WTC11 (cell line): ENCODE measurements around the gene INHBB. TPM values are rescaled to one million over a fixed set of nuclear protein-coding genes. Genes with fewer than 3 reads are reported as not detected.

Source experiments
- ATAC-seq: fragments of 200-7000 bp; cut with Tn5 transposase; 2 replicates; pipeline ENCODE4 v1.10.0; 2021; ENCODE audit warnings: mild to moderate bottlenecking, moderate library complexity
- CTCF ChIA-PET: fragments of 300-600 bp; sonication (Branson Sonifier 250); formaldehyde crosslinking; loops from one replicate; lab custom pipeline; 2021; ENCODE audit warnings: antibody characterized with exemption; lab: Charles Lee
- POLR2A ChIA-PET: fragments of 350-600 bp; sonication (Branson Sonifier 250); formaldehyde crosslinking; loops from one replicate; lab custom pipeline; 2021; ENCODE audit warnings: antibody characterized with exemption; lab: Charles Lee
- DNase-seq: peaks from one replicate; pipeline ENCODE4 v3.0.0; 2021; ENCODE audit warnings: low spot score
- H3K27ac Mint-ChIP-seq: 2 replicates; pipeline ENCODE4 v1.8.0; 2021; ENCODE audit warnings: mixed read lengths
- H3K27me3 Mint-ChIP-seq: 2 replicates; pipeline ENCODE4 v1.8.0; 2021; ENCODE audit warnings: low read depth, mild to moderate bottlenecking, moderate library complexity, mixed read lengths
- H3K36me3 Mint-ChIP-seq: 2 replicates; pipeline ENCODE4 v1.8.0; 2021; ENCODE audit warnings: mixed read lengths
- H3K4me1 Mint-ChIP-seq: 2 replicates; pipeline ENCODE4 v1.8.0; 2022; ENCODE audit warnings: mixed read lengths
- H3K4me3 Mint-ChIP-seq: 2 replicates; pipeline ENCODE4 v1.8.0; 2021; ENCODE audit warnings: mild to moderate bottlenecking, moderate library complexity, mixed read lengths
- H3K9me3 Mint-ChIP-seq: 2 replicates; pipeline ENCODE4 v1.8.0; 2021; ENCODE audit warnings: mixed read lengths
- CBFB ChIP-seq: sonication (generic); formaldehyde crosslinking; IDR thresholded peaks from 2 replicates; pipeline ENCODE4 v1.8.1; 2022; ENCODE audit warnings: mild to moderate bottlenecking, low read depth, missing genetic modification reagents
- CREM ChIP-seq: sonication (generic); formaldehyde crosslinking; IDR thresholded peaks from 2 replicates; pipeline ENCODE4 v1.8.1; 2022; ENCODE audit warnings: mild to moderate bottlenecking, missing genetic modification reagents, moderate library complexity
- E2F4 ChIP-seq: sonication (generic); formaldehyde crosslinking; IDR thresholded peaks from 2 replicates; pipeline ENCODE4 v1.8.1; 2022; ENCODE audit warnings: low read depth, mild to moderate bottlenecking, moderate library complexity, missing genetic modification reagents, borderline replicate concordance
- ELF4 ChIP-seq: sonication (generic); formaldehyde crosslinking; IDR thresholded peaks from 2 replicates; pipeline ENCODE4 v1.8.1; 2022; ENCODE audit warnings: low read depth, mild to moderate bottlenecking, moderate library complexity, missing genetic modification reagents
- EMX1 ChIP-seq: fragments of 250-450 bp; sonication (Bioruptor Pico); IDR thresholded peaks from 2 replicates; pipeline ENCODE4 v1.8.0; 2021; ENCODE audit warnings: mild to moderate bottlenecking
- GABPB1 ChIP-seq: sonication (generic); formaldehyde crosslinking; IDR thresholded peaks from 2 replicates; pipeline ENCODE4 v1.8.1; 2023; ENCODE audit warnings: mild to moderate bottlenecking, missing genetic modification reagents
- GTF2I ChIP-seq: fragments of 250-450 bp; sonication (Bioruptor Pico); conservative IDR thresholded peaks from 2 replicates; pipeline ENCODE4 v1.4.0; 2021; ENCODE audit warnings: mild to moderate bottlenecking
- JAZF1 ChIP-seq: fragments of 250-450 bp; sonication (Bioruptor Pico); IDR thresholded peaks from 2 replicates; pipeline ENCODE4 v1.9.0; 2021; ENCODE audit warnings: moderate library complexity, mild to moderate bottlenecking, inconsistent platforms
- KAT7 ChIP-seq: sonication (generic); formaldehyde crosslinking; IDR thresholded peaks from 2 replicates; pipeline ENCODE4 v1.8.1; 2023; ENCODE audit warnings: missing genetic modification reagents, mild to moderate bottlenecking, borderline replicate concordance
- MLX ChIP-seq: sonication (generic); formaldehyde crosslinking; IDR thresholded peaks from 2 replicates; pipeline ENCODE4 v1.8.1; 2023; ENCODE audit warnings: mild to moderate bottlenecking, missing genetic modification reagents, moderate library complexity
- NFYB ChIP-seq: sonication (generic); formaldehyde crosslinking; conservative IDR thresholded peaks from 2 replicates; pipeline ENCODE4 v1.8.0; 2022; ENCODE audit warnings: low read depth, missing genetic modification reagents
- PRDM15 ChIP-seq: sonication (generic); formaldehyde crosslinking; IDR thresholded peaks from 2 replicates; pipeline ENCODE4 v1.8.0; 2022; ENCODE audit warnings: missing genetic modification reagents
- PRRX2 ChIP-seq: fragments of 250-450 bp; sonication (Bioruptor Pico); IDR thresholded peaks from 2 replicates; pipeline ENCODE4 v1.8.0; 2021; ENCODE audit warnings: mild to moderate bottlenecking
- SMAD3 ChIP-seq: sonication (generic); formaldehyde crosslinking; IDR thresholded peaks from 2 replicates; pipeline ENCODE4 v1.8.0; 2022; ENCODE audit warnings: missing genetic modification reagents, mild to moderate bottlenecking, borderline replicate concordance
- ZNF317 ChIP-seq: sonication (generic); formaldehyde crosslinking; IDR thresholded peaks from 2 replicates; pipeline ENCODE4 v1.8.1; 2023; ENCODE audit warnings: low read depth, mild to moderate bottlenecking, moderate library complexity, missing genetic modification reagents, borderline replicate concordance
- total RNA-seq: library from RNA; stranded (reverse); gene quantifications from 3 replicates; pipeline ENCODE4 v1.2.3, GENCODE V29; 2021
- TF ChIP-seq, protein P1 (sequence below): sonication (generic); formaldehyde crosslinking; IDR thresholded peaks from 2 replicates; pipeline ENCODE4 v1.8.0; 2023; ENCODE audit warnings: mild to moderate bottlenecking, missing genetic modification reagents

INHBB gene
- total RNA-seq, 1 experiment from 2014 or later: 0.26 TPM

- Mint-ChIP-seq H3K36me3 (no peaks in the 10 kb centered on the region), H3K27me3 (peaks cover 11% of the 10 kb centered on the region), H3K4me3 (no peak overlapping the region), H3K9me3 (no peaks in the 10 kb centered on the region), H3K27ac (no peak overlapping the region), H3K4me1 (peaks cover 7% of the 10 kb centered on the region)
- CTCF ChIA-PET: interaction anchor here (0.8 to 2.9 kb wide), 11 partner anchors 10 to 158 kb away, joined by 3 to 14 read pairs (median 5); no protein-coding TSS in a partner anchor
- POLR2A ChIA-PET: interaction anchor here (0.7 kb wide), 1 partner anchor 11 kb away, joined by 3 read pairs; no protein-coding TSS in a partner anchor
- no peak for ATAC-seq
- TF ChIP-seq CBFB (CRISPR knock-in tag) (no peak), JAZF1 (CRISPR knock-in tag) (no peak), EMX1 (CRISPR knock-in tag) (no peak), PRRX2 (no peak), CREM (no peak), MLX (CRISPR knock-in tag) (no peak), ZNF317 (no peak), SMAD3 (CRISPR knock-in tag) (no peak), GTF2I (CRISPR knock-in tag) (no peak), ELF4 (CRISPR knock-in tag) (no peak), KAT7 (CRISPR knock-in tag) (no peak), GABPB1 (CRISPR knock-in tag) (no peak), PRDM15 (CRISPR knock-in tag) (no peak; the same call in 1 of the 2 replicates), E2F4 (no peak), NFYB (no peak)
- TF ChIP-seq, protein P1, sequence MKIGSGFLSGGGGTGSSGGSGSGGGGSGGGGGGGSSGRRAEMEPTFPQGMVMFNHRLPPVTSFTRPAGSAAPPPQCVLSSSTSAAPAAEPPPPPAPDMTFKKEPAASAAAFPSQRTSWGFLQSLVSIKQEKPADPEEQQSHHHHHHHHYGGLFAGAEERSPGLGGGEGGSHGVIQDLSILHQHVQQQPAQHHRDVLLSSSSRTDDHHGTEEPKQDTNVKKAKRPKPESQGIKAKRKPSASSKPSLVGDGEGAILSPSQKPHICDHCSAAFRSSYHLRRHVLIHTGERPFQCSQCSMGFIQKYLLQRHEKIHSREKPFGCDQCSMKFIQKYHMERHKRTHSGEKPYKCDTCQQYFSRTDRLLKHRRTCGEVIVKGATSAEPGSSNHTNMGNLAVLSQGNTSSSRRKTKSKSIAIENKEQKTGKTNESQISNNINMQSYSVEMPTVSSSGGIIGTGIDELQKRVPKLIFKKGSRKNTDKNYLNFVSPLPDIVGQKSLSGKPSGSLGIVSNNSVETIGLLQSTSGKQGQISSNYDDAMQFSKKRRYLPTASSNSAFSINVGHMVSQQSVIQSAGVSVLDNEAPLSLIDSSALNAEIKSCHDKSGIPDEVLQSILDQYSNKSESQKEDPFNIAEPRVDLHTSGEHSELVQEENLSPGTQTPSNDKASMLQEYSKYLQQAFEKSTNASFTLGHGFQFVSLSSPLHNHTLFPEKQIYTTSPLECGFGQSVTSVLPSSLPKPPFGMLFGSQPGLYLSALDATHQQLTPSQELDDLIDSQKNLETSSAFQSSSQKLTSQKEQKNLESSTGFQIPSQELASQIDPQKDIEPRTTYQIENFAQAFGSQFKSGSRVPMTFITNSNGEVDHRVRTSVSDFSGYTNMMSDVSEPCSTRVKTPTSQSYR (CRISPR knock-in tag): no peak
- DNase-seq: no peak
These were observed 49.5 kb downstream of the INHBB start for GRCh38 chr2:120395221-120396012.
